IMR-90 (cell line): ENCODE measurements around the gene LAMA3. TPM values are rescaled to one million over a fixed set of nuclear protein-coding genes. Genes with fewer than 3 reads are reported as not detected.

ENCODE experiments used
- ATAC-seq: fragments of 200-7000 bp; cut with Tn5 transposase; 2 replicates; pipeline ENCODE4 v1.9.1; 2020; ENCODE audit warnings: low read depth, mild to moderate bottlenecking, moderate library complexity
- BruUV-seq: library from RNA; stranded (reverse); fragments of 400-500 nt; replicated peaks from 2 replicates; lab custom pipeline; 2021; lab: Mats Ljungman, UMichigan
- CTCF ChIA-PET: fragments of 300-600 bp; formaldehyde crosslinking; extraction: SDS; loops from one replicate; lab custom pipeline; 2021; ENCODE audit warnings: antibody characterized with exemption; lab: Yijun Ruan, JAX
- POLR2A ChIA-PET: fragments of 300-600 bp; sonication (Branson Sonifier 250); formaldehyde crosslinking; loops from one replicate; lab custom pipeline; 2022; ENCODE audit warnings: antibody characterized with exemption; ENCODE audit not compliant: unreplicated experiment; lab: Charles Lee
- DNase-seq: peaks from one replicate; pipeline ENCODE4 v3.0.0; 2013
- H2AFZ ChIP-seq: replicated peaks from 2 replicates; pipeline ENCODE3; 2013; ENCODE audit warnings: low read length, mild to moderate bottlenecking; ENCODE audit not compliant: poor library complexity
- H2AK5ac ChIP-seq: 2 replicates; pipeline ENCODE4 v1.6.1; 2013; ENCODE audit warnings: low read depth, low read length, inconsistent platforms
- H2AK9ac ChIP-seq: replicated peaks from 2 replicates; pipeline ENCODE3; 2013; ENCODE audit warnings: mild to moderate bottlenecking, low read depth, low read length, moderate library complexity; ENCODE audit not compliant: poor library complexity
- H2BK120ac ChIP-seq: 2 replicates; pipeline ENCODE4 v1.6.1; 2013; ENCODE audit warnings: low read depth, low read length, inconsistent platforms
- H2BK15ac ChIP-seq: 3 replicates; pipeline ENCODE4 v1.6.1; 2013; ENCODE audit warnings: low read depth, low read length, inconsistent platforms
- H2BK20ac ChIP-seq: 2 replicates; pipeline ENCODE4 v1.6.1; 2013; ENCODE audit warnings: low read depth, mild to moderate bottlenecking, inconsistent platforms, low read length, moderate library complexity
- H2BK5ac ChIP-seq: 2 replicates; pipeline ENCODE4 v1.6.1; 2013; ENCODE audit warnings: mild to moderate bottlenecking, low read depth, low read length, inconsistent platforms; ENCODE audit not compliant: poor library complexity, severe bottlenecking
- H3K14ac ChIP-seq: replicated peaks from 2 replicates; pipeline ENCODE4 v1.6.1; 2013; ENCODE audit warnings: low read depth, low read length, inconsistent platforms
- H3K18ac ChIP-seq: 2 replicates; pipeline ENCODE4 v1.6.1; 2013; ENCODE audit warnings: low read depth, low read length, control low read depth
- H3K23ac ChIP-seq: 2 replicates; pipeline ENCODE4 v1.6.1; 2013; ENCODE audit warnings: low read depth, low read length, inconsistent platforms
- H3K27ac ChIP-seq: 2 replicates; pipeline ENCODE4 v1.5.1; 2013; ENCODE audit warnings: mild to moderate bottlenecking, control low read depth, low read length; ENCODE audit not compliant: insufficient read depth
- H3K27me3 ChIP-seq: 2 replicates; pipeline ENCODE4 v1.6.1; 2013; ENCODE audit warnings: low read length; ENCODE audit not compliant: control insufficient read depth, insufficient read depth
- H3K36me3 ChIP-seq: 2 replicates; pipeline ENCODE4 v1.6.1; 2013; ENCODE audit warnings: low read length, mixed read lengths; ENCODE audit not compliant: control insufficient read depth, insufficient read depth
- H3K4ac ChIP-seq: 2 replicates; pipeline ENCODE4 v1.6.1; 2013; ENCODE audit warnings: low read depth, low read length, inconsistent platforms
- H3K4me1 ChIP-seq: 2 replicates; pipeline ENCODE4 v1.6.1; 2013; ENCODE audit warnings: low read length, mixed read lengths; ENCODE audit not compliant: control insufficient read depth, insufficient read depth
- H3K4me2 ChIP-seq: 2 replicates; pipeline ENCODE4 v1.6.1; 2013; ENCODE audit warnings: low read depth, mild to moderate bottlenecking, control low read depth, low read length, moderate library complexity
- H3K4me3 ChIP-seq: 2 replicates; pipeline ENCODE4 v1.5.1; 2013; ENCODE audit warnings: low read depth, mild to moderate bottlenecking, control low read depth, low read length, moderate library complexity; ENCODE audit not compliant: insufficient read depth
- H3K56ac ChIP-seq: 2 replicates; pipeline ENCODE4 v1.6.1; 2013; ENCODE audit warnings: low read length, inconsistent platforms; ENCODE audit not compliant: insufficient read depth; ENCODE audit errors: extremely low read depth
- H3K79me1 ChIP-seq, 2 experiments: 2 replicates each; pipeline ENCODE4 v1.6.1; 2013; ENCODE audit warnings: low read length in 2 of 2, inconsistent platforms in 1 of 2, low read depth in 1 of 2
- H3K9ac ChIP-seq: 2 replicates; pipeline ENCODE4 v1.6.1; 2013; ENCODE audit warnings: low read depth, low read length, control low read depth
- H3K9me1 ChIP-seq: 2 replicates; pipeline ENCODE4 v1.6.1; 2013; ENCODE audit warnings: low read length, inconsistent platforms; ENCODE audit not compliant: insufficient read depth
- H3K9me3 ChIP-seq: 2 replicates; pipeline ENCODE4 v1.6.1; 2013; ENCODE audit warnings: low read length; ENCODE audit not compliant: control insufficient read depth, insufficient read depth
- H4K20me1 ChIP-seq: 2 replicates; pipeline ENCODE4 v1.6.1; 2013; ENCODE audit warnings: low read length, inconsistent platforms; ENCODE audit not compliant: insufficient read depth
- H4K5ac ChIP-seq: 2 replicates; pipeline ENCODE4 v1.6.1; 2013; ENCODE audit warnings: mild to moderate bottlenecking, low read depth, low read length, control low read depth
- H4K8ac ChIP-seq, 2 experiments: 2 replicates each; pipeline ENCODE4 v1.6.1; 2013; ENCODE audit warnings: low read depth in 2 of 2, low read length in 2 of 2, control low read depth in 1 of 2, inconsistent platforms in 1 of 2
- H4K91ac ChIP-seq: 2 replicates; pipeline ENCODE4 v1.6.1; 2013; ENCODE audit warnings: low read depth, low read length, inconsistent platforms; ENCODE audit not compliant: insufficient read depth
- BHLHE40 ChIP-seq: fragments of 150-350 bp; IDR thresholded peaks from 2 replicates; pipeline ENCODE4 v1.6.1; 2016; ENCODE audit warnings: mild to moderate bottlenecking, low read depth, low read length
- MAZ ChIP-seq: IDR thresholded peaks from 2 replicates; pipeline ENCODE4 v1.6.1; 2012; ENCODE audit warnings: low read depth, mild to moderate bottlenecking, low read length, improper control_type of control experiment, moderate library complexity, borderline replicate concordance
- MXI1 ChIP-seq: IDR thresholded peaks from 2 replicates; pipeline ENCODE4 v1.6.1; 2012; ENCODE audit warnings: low read depth, mild to moderate bottlenecking, low read length, moderate library complexity, borderline replicate concordance
- WGBS, 2 experiments: methylation state at CpG; one replicate each; pipeline versions ENCODE4 v1.1.5 to v1.1.7; 2013; ENCODE audit warnings: missing lambda C conversion rate in 2 of 2; ENCODE audit not compliant: insufficient read length in 1 of 2; ENCODE audit errors: extremely low coverage in 2 of 2; 5-methylcytosine and 5-hydroxymethylcytosine counted together
- dilution Hi-C: fragments of 300-500 bp; cut with HindIII; formaldehyde crosslinking; loops from one replicate; pipeline ENCODE4 v1.14.3; 2018; ENCODE audit warnings: low sequenced_read_pairs; ENCODE audit not compliant: unreplicated experiment
- in situ Hi-C: fragments of 300-500 bp; cut with MboI; formaldehyde crosslinking; loops from 3 replicates; pipeline ENCODE4 v1.14.3; 2019; ENCODE audit warnings: low sequenced_read_pairs, inconsistent platforms, mixed read lengths
- intact Hi-C: fragments of 100-400 bp; cut with micrococcal nuclease; formaldehyde crosslinking; loops from 2 replicates; pipeline ENCODE4 v1.10.0; 2022
- polyA plus RNA-seq, 3 experiments: library from polyadenylated mRNA; depleted of rRNA; stranded (reverse); fragments of >200 nt; gene quantifications; 2 replicates each; pipeline ENCODE4 v1.2.3, GENCODE V29; 2012; ENCODE audit warnings: low replicate concordance in 1 of 3
- total RNA-seq: library from RNA; depleted of rRNA; stranded (reverse); fragments of >200 nt; gene quantifications from 2 replicates; pipeline ENCODE4 v1.2.3, GENCODE V29; 2012
- TF ChIP-seq, protein P1 (sequence below): fragments of 150-350 bp; IDR thresholded peaks from 2 replicates; pipeline ENCODE4 v1.6.1; 2016; ENCODE audit warnings: low read depth, mild to moderate bottlenecking, low read length, moderate library complexity, borderline replicate concordance

The LAMA3 gene
- total and polyA plus RNA-seq, 2 of the 4 experiments (the other 2 are of a cell fraction), result 0.18 to 0.19 TPM

- Histone ChIP-seq H3K4me1 (no peaks in the 10 kb centered on the region; the same call in 1 of the 2 replicates), H2BK15ac (no peak overlapping the region), H2AK9ac (no peak overlapping the region), H3K18ac (no peak overlapping the region), H3K79me1 (no peaks in the 10 kb centered on the region), H3K27me3 (0 out of 2 replicates have a peak, but pooled peaks cover 2% of the 10 kb centered on the region), H2BK20ac (no peak overlapping the region), H3K9ac (no peak overlapping the region), H4K8ac (no peak overlapping the region), H3K4me3 (no peak overlapping the region), H3K23ac (no peak overlapping the region), H2AK5ac (no peak overlapping the region), H3K4ac (no peak overlapping the region), H2BK120ac (no peak overlapping the region), H4K91ac (no peak overlapping the region), H4K5ac (no peak overlapping the region), H4K20me1 (no peaks in the 10 kb centered on the region), H3K56ac (no peak overlapping the region), H3K9me1 (no peaks in the 10 kb centered on the region), H2BK5ac (no peak overlapping the region), H3K4me2 (no peak overlapping the region), H3K27ac (no peak overlapping the region), H2AFZ (no peak overlapping the region), H3K14ac (no peak overlapping the region), H3K36me3 (no peaks in the 10 kb centered on the region; the same call in 1 of the 2 replicates), H3K9me3 (no peaks in the 10 kb centered on the region)
- dilution Hi-C loops (no loop called here), intact Hi-C loops (no loop called here), in situ Hi-C loops (no loop called here)
- ATAC-seq (no peak), DNase-seq (no peak)
- no CpG with 5 or more reads among the region's 3 CpGs for WGBS, 2 experiments
- no TSS peak for BruUV-seq
- CTCF ChIA-PET, result interaction anchor here (0.5 kb wide), 1 partner anchor 660 kb away, joined by 4 read pairs; no protein-coding TSS in a partner anchor
- POLR2A ChIA-PET, result no interaction called here
- no peak for TF ChIP-seq MXI1
- no peak for TF ChIP-seq MAZ
- TF ChIP-seq BHLHE40, result no peak
- TF ChIP-seq, protein P1, sequence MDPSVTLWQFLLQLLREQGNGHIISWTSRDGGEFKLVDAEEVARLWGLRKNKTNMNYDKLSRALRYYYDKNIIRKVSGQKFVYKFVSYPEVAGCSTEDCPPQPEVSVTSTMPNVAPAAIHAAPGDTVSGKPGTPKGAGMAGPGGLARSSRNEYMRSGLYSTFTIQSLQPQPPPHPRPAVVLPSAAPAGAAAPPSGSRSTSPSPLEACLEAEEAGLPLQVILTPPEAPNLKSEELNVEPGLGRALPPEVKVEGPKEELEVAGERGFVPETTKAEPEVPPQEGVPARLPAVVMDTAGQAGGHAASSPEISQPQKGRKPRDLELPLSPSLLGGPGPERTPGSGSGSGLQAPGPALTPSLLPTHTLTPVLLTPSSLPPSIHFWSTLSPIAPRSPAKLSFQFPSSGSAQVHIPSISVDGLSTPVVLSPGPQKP, result no peak
These were observed 261.4 kb downstream of the LAMA3 start for GRCh38 chr18:23950644-23951043.
